IMR-90 (cell line): ENCODE measurements around the gene TLDC2. TPM values are rescaled to one million over a fixed set of nuclear protein-coding genes. Genes with fewer than 3 reads are reported as not detected.
A peak's percentile ranks its signal among the peaks of the same experiment; 100 is the strongest.

Experiments
- ATAC-seq: fragments of 200-7000 bp; cut with Tn5 transposase; 2 replicates; pipeline ENCODE4 v1.9.1; 2020; ENCODE audit warnings: low read depth, mild to moderate bottlenecking, moderate library complexity
- BruUV-seq: library from RNA; stranded (reverse); fragments of 400-500 nt; replicated peaks from 2 replicates; lab custom pipeline; 2021; lab: Mats Ljungman, UMichigan
- CTCF ChIA-PET: fragments of 300-600 bp; formaldehyde crosslinking; extraction: SDS; loops from one replicate; lab custom pipeline; 2021; ENCODE audit warnings: antibody characterized with exemption; lab: Yijun Ruan, JAX
- POLR2A ChIA-PET: fragments of 300-600 bp; sonication (Branson Sonifier 250); formaldehyde crosslinking; loops from one replicate; lab custom pipeline; 2022; ENCODE audit warnings: antibody characterized with exemption; ENCODE audit not compliant: unreplicated experiment; lab: Charles Lee
- DNase-seq: peaks from one replicate; pipeline ENCODE4 v3.0.0; 2013
- H2AFZ ChIP-seq: replicated peaks from 2 replicates; pipeline ENCODE3; 2013; ENCODE audit warnings: low read length, mild to moderate bottlenecking; ENCODE audit not compliant: poor library complexity
- H2AK5ac ChIP-seq: 2 replicates; pipeline ENCODE4 v1.6.1; 2013; ENCODE audit warnings: low read depth, low read length, inconsistent platforms
- H2AK9ac ChIP-seq: replicated peaks from 2 replicates; pipeline ENCODE3; 2013; ENCODE audit warnings: mild to moderate bottlenecking, low read depth, low read length, moderate library complexity; ENCODE audit not compliant: poor library complexity
- H2BK120ac ChIP-seq: 2 replicates; pipeline ENCODE4 v1.6.1; 2013; ENCODE audit warnings: low read depth, low read length, inconsistent platforms
- H2BK15ac ChIP-seq: 3 replicates; pipeline ENCODE4 v1.6.1; 2013; ENCODE audit warnings: low read depth, low read length, inconsistent platforms
- H2BK20ac ChIP-seq: 2 replicates; pipeline ENCODE4 v1.6.1; 2013; ENCODE audit warnings: low read depth, mild to moderate bottlenecking, inconsistent platforms, low read length, moderate library complexity
- H2BK5ac ChIP-seq: 2 replicates; pipeline ENCODE4 v1.6.1; 2013; ENCODE audit warnings: mild to moderate bottlenecking, low read depth, low read length, inconsistent platforms; ENCODE audit not compliant: poor library complexity, severe bottlenecking
- H3K14ac ChIP-seq: replicated peaks from 2 replicates; pipeline ENCODE4 v1.6.1; 2013; ENCODE audit warnings: low read depth, low read length, inconsistent platforms
- H3K18ac ChIP-seq: 2 replicates; pipeline ENCODE4 v1.6.1; 2013; ENCODE audit warnings: low read depth, low read length, control low read depth
- H3K23ac ChIP-seq: 2 replicates; pipeline ENCODE4 v1.6.1; 2013; ENCODE audit warnings: low read depth, low read length, inconsistent platforms
- H3K27ac ChIP-seq: 2 replicates; pipeline ENCODE4 v1.5.1; 2013; ENCODE audit warnings: mild to moderate bottlenecking, control low read depth, low read length; ENCODE audit not compliant: insufficient read depth
- H3K27me3 ChIP-seq: 2 replicates; pipeline ENCODE4 v1.6.1; 2013; ENCODE audit warnings: low read length; ENCODE audit not compliant: control insufficient read depth, insufficient read depth
- H3K36me3 ChIP-seq: 2 replicates; pipeline ENCODE4 v1.6.1; 2013; ENCODE audit warnings: low read length, mixed read lengths; ENCODE audit not compliant: control insufficient read depth, insufficient read depth
- H3K4ac ChIP-seq: 2 replicates; pipeline ENCODE4 v1.6.1; 2013; ENCODE audit warnings: low read depth, low read length, inconsistent platforms
- H3K4me1 ChIP-seq: 2 replicates; pipeline ENCODE4 v1.6.1; 2013; ENCODE audit warnings: low read length, mixed read lengths; ENCODE audit not compliant: control insufficient read depth, insufficient read depth
- H3K4me2 ChIP-seq: 2 replicates; pipeline ENCODE4 v1.6.1; 2013; ENCODE audit warnings: low read depth, mild to moderate bottlenecking, control low read depth, low read length, moderate library complexity
- H3K4me3 ChIP-seq: 2 replicates; pipeline ENCODE4 v1.5.1; 2013; ENCODE audit warnings: low read depth, mild to moderate bottlenecking, control low read depth, low read length, moderate library complexity; ENCODE audit not compliant: insufficient read depth
- H3K56ac ChIP-seq: 2 replicates; pipeline ENCODE4 v1.6.1; 2013; ENCODE audit warnings: low read length, inconsistent platforms; ENCODE audit not compliant: insufficient read depth; ENCODE audit errors: extremely low read depth
- H3K79me1 ChIP-seq, 2 experiments: 2 replicates each; pipeline ENCODE4 v1.6.1; 2013; ENCODE audit warnings: low read length in 2 of 2, inconsistent platforms in 1 of 2, low read depth in 1 of 2
- H3K9ac ChIP-seq: 2 replicates; pipeline ENCODE4 v1.6.1; 2013; ENCODE audit warnings: low read depth, low read length, control low read depth
- H3K9me1 ChIP-seq: 2 replicates; pipeline ENCODE4 v1.6.1; 2013; ENCODE audit warnings: low read length, inconsistent platforms; ENCODE audit not compliant: insufficient read depth
- H3K9me3 ChIP-seq: 2 replicates; pipeline ENCODE4 v1.6.1; 2013; ENCODE audit warnings: low read length; ENCODE audit not compliant: control insufficient read depth, insufficient read depth
- H4K20me1 ChIP-seq: 2 replicates; pipeline ENCODE4 v1.6.1; 2013; ENCODE audit warnings: low read length, inconsistent platforms; ENCODE audit not compliant: insufficient read depth
- H4K5ac ChIP-seq: 2 replicates; pipeline ENCODE4 v1.6.1; 2013; ENCODE audit warnings: mild to moderate bottlenecking, low read depth, low read length, control low read depth
- H4K8ac ChIP-seq, 2 experiments: 2 replicates each; pipeline ENCODE4 v1.6.1; 2013; ENCODE audit warnings: low read depth in 2 of 2, low read length in 2 of 2, control low read depth in 1 of 2, inconsistent platforms in 1 of 2
- H4K91ac ChIP-seq: 2 replicates; pipeline ENCODE4 v1.6.1; 2013; ENCODE audit warnings: low read depth, low read length, inconsistent platforms; ENCODE audit not compliant: insufficient read depth
- BHLHE40 ChIP-seq: fragments of 150-350 bp; IDR thresholded peaks from 2 replicates; pipeline ENCODE4 v1.6.1; 2016; ENCODE audit warnings: mild to moderate bottlenecking, low read depth, low read length
- CEBPB ChIP-seq: IDR thresholded peaks from 2 replicates; pipeline ENCODE4 v1.6.1; 2012; ENCODE audit warnings: low read depth, low read length, improper control_type of control experiment
- CHD1 ChIP-seq: IDR thresholded peaks from 2 replicates; pipeline ENCODE4 v1.6.1; 2012; ENCODE audit warnings: low read depth, low read length, improper control_type of control experiment
- FOS ChIP-seq: fragments of 150-350 bp; IDR thresholded peaks from 2 replicates; pipeline ENCODE4 v1.6.1; 2016; ENCODE audit warnings: low read depth, low read length
- MAFK ChIP-seq: IDR thresholded peaks from 2 replicates; pipeline ENCODE4 v1.6.1; 2012; ENCODE audit warnings: low read depth, low read length, improper control_type of control experiment
- MAZ ChIP-seq: IDR thresholded peaks from 2 replicates; pipeline ENCODE4 v1.6.1; 2012; ENCODE audit warnings: low read depth, mild to moderate bottlenecking, low read length, improper control_type of control experiment, moderate library complexity, borderline replicate concordance
- MXI1 ChIP-seq: IDR thresholded peaks from 2 replicates; pipeline ENCODE4 v1.6.1; 2012; ENCODE audit warnings: low read depth, mild to moderate bottlenecking, low read length, moderate library complexity, borderline replicate concordance
- NFE2L2 ChIP-seq: fragments of 150-350 bp; IDR thresholded peaks from 2 replicates; pipeline ENCODE4 v1.6.1; 2016; ENCODE audit warnings: low read depth, mild to moderate bottlenecking, low read length
- POLR2A ChIP-seq: IDR thresholded peaks from 2 replicates; pipeline ENCODE4 v1.6.1; 2012; ENCODE audit warnings: mild to moderate bottlenecking, low read depth, low read length
- RAD21 ChIP-seq: IDR thresholded peaks from 2 replicates; pipeline ENCODE4 v1.6.1; 2012; ENCODE audit warnings: low read length, improper control_type of control experiment
- RCOR1 ChIP-seq: IDR thresholded peaks from 2 replicates; pipeline ENCODE4 v1.6.1; 2012; ENCODE audit warnings: mild to moderate bottlenecking, low read length, improper control_type of control experiment; ENCODE audit not compliant: insufficient replicate concordance
- RFX5 ChIP-seq: IDR thresholded peaks from 2 replicates; pipeline ENCODE4 v1.8.0; 2012; ENCODE audit warnings: low read depth, mild to moderate bottlenecking, low read length, moderate library complexity
- SMC3 ChIP-seq: fragments of 150-350 bp; IDR thresholded peaks from 2 replicates; pipeline ENCODE4 v1.6.1; 2016; ENCODE audit warnings: low read depth, mild to moderate bottlenecking, antibody characterized with exemption, low read length, moderate library complexity
- USF2 ChIP-seq: fragments of 150-350 bp; IDR thresholded peaks from 2 replicates; pipeline ENCODE4 v1.6.1; 2017; ENCODE audit warnings: mild to moderate bottlenecking, antibody characterized with exemption, low read length, low read depth
- WGBS, 2 experiments: methylation state at CpG; one replicate each; pipeline versions ENCODE4 v1.1.5 to v1.1.7; 2013; ENCODE audit warnings: missing lambda C conversion rate in 2 of 2; ENCODE audit not compliant: insufficient read length in 1 of 2; ENCODE audit errors: extremely low coverage in 2 of 2; 5-methylcytosine and 5-hydroxymethylcytosine counted together
- dilution Hi-C: fragments of 300-500 bp; cut with HindIII; formaldehyde crosslinking; loops from one replicate; pipeline ENCODE4 v1.14.3; 2018; ENCODE audit warnings: low sequenced_read_pairs; ENCODE audit not compliant: unreplicated experiment
- in situ Hi-C: fragments of 300-500 bp; cut with MboI; formaldehyde crosslinking; loops from 3 replicates; pipeline ENCODE4 v1.14.3; 2019; ENCODE audit warnings: low sequenced_read_pairs, inconsistent platforms, mixed read lengths
- intact Hi-C: fragments of 100-400 bp; cut with micrococcal nuclease; formaldehyde crosslinking; loops from 2 replicates; pipeline ENCODE4 v1.10.0; 2022
- polyA plus RNA-seq, 3 experiments: library from polyadenylated mRNA; depleted of rRNA; stranded (reverse); fragments of >200 nt; gene quantifications; 2 replicates each; pipeline ENCODE4 v1.2.3, GENCODE V29; 2012; ENCODE audit warnings: low replicate concordance in 1 of 3
- total RNA-seq: library from RNA; depleted of rRNA; stranded (reverse); fragments of >200 nt; gene quantifications from 2 replicates; pipeline ENCODE4 v1.2.3, GENCODE V29; 2012
- TF ChIP-seq, protein P1 (sequence below): fragments of 150-350 bp; IDR thresholded peaks from 2 replicates; pipeline ENCODE4 v1.6.1; 2016; ENCODE audit warnings: low read depth, mild to moderate bottlenecking, low read length, moderate library complexity, borderline replicate concordance
- TF ChIP-seq, protein P2 (sequence below): conservative IDR thresholded peaks from 2 replicates; pipeline ENCODE4 v1.5.1; 2012; ENCODE audit warnings: mild to moderate bottlenecking, low read depth, low read length, improper control_type of control experiment

TLDC2 gene
- total and polyA plus RNA-seq, 2 of the 4 experiments (the other 2 are of a cell fraction) = 0.18 to 0.19 TPM

DNA sequence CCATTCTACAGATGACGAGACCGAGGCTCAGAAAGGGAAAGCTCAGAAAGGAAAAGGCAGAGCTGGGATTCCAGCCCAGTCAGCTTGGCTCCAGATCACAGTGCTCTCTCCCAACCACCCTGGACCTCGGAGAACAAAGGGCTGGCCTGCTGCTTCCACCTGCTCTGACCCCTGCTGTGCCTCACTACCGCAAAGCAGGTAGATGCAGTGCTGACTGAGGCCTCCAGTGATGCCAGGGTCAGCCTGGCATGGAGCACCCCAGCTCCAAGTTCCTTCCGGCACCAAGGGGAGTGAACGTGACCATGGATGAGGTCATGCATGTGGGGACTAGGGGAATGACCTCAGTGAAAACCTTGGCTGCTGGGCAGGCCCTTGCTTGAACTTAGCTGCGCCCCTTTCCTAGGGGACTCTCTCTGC lies 20.7 kb upstream of the TLDC2 start:
- DNase-seq (no peak), ATAC-seq (no peak)
- H2AK9ac ChIP-seq = peak overlapping the region; percentile 80
- no peak overlapping the region for H4K5ac ChIP-seq
- no peak overlapping the region for H3K18ac ChIP-seq
- H3K27ac ChIP-seq = no peak overlapping the region
- dilution Hi-C loops = no loop called here
- H2BK120ac ChIP-seq = peak overlapping the region; percentile 3; the same call in 1 of the 2 replicates
- peak overlapping the region; percentile 32 for H2BK5ac ChIP-seq
- H3K9me3 ChIP-seq = peaks cover 3% of the 10 kb centered on the region
- no peak overlapping the region for H3K4me2 ChIP-seq
- TF ChIP-seq, protein P1, sequence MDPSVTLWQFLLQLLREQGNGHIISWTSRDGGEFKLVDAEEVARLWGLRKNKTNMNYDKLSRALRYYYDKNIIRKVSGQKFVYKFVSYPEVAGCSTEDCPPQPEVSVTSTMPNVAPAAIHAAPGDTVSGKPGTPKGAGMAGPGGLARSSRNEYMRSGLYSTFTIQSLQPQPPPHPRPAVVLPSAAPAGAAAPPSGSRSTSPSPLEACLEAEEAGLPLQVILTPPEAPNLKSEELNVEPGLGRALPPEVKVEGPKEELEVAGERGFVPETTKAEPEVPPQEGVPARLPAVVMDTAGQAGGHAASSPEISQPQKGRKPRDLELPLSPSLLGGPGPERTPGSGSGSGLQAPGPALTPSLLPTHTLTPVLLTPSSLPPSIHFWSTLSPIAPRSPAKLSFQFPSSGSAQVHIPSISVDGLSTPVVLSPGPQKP = no peak
- TF ChIP-seq, protein P2, sequence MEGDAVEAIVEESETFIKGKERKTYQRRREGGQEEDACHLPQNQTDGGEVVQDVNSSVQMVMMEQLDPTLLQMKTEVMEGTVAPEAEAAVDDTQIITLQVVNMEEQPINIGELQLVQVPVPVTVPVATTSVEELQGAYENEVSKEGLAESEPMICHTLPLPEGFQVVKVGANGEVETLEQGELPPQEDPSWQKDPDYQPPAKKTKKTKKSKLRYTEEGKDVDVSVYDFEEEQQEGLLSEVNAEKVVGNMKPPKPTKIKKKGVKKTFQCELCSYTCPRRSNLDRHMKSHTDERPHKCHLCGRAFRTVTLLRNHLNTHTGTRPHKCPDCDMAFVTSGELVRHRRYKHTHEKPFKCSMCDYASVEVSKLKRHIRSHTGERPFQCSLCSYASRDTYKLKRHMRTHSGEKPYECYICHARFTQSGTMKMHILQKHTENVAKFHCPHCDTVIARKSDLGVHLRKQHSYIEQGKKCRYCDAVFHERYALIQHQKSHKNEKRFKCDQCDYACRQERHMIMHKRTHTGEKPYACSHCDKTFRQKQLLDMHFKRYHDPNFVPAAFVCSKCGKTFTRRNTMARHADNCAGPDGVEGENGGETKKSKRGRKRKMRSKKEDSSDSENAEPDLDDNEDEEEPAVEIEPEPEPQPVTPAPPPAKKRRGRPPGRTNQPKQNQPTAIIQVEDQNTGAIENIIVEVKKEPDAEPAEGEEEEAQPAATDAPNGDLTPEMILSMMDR = no peak
- no peak for TF ChIP-seq RAD21
- TF ChIP-seq SMC3 = no peak
- TF ChIP-seq MAZ = no peak
- TF ChIP-seq MXI1 = no peak
- no peak for TF ChIP-seq FOS
- no peak for TF ChIP-seq MAFK
- no peak for TF ChIP-seq CHD1
- TF ChIP-seq USF2 = no peak
- TF ChIP-seq RFX5 = no peak
- TF ChIP-seq RCOR1 = no peak
- no peak for TF ChIP-seq BHLHE40
- TF ChIP-seq NFE2L2 = no peak
- no peak for TF ChIP-seq POLR2A
- TF ChIP-seq CEBPB = no peak
- 100% methylated on average over 1 of the region's 7 CpGs; no CpG with 5 or more reads in 1 of the 2 experiments for WGBS, 2 experiments
- no peak overlapping the region for H2AFZ ChIP-seq
- H4K91ac ChIP-seq = no peak overlapping the region; the same call in none of the 2 replicates
- peak overlapping the region; percentile 66 for H3K14ac ChIP-seq
- H3K23ac ChIP-seq = no peak overlapping the region
- H3K4ac ChIP-seq = peak overlapping the region; percentile 34; the same call in 1 of the 2 replicates
- in situ Hi-C loops = no loop called here
- no TSS peak for BruUV-seq
- H3K27me3 ChIP-seq = no peaks in the 10 kb centered on the region
- H3K56ac ChIP-seq = no peak overlapping the region
- H3K4me3 ChIP-seq = no peak overlapping the region
- H3K4me1 ChIP-seq = peaks cover 43% of the 10 kb centered on the region
- ChIA-PET CTCF (interaction anchor here (0.5 to 1.6 kb wide), 3 partner anchors 19 to 1416 kb away, joined by 3 to 5 read pairs (median 4); no protein-coding TSS in a partner anchor), POLR2A (no interaction called here)
- H4K8ac ChIP-seq = peak overlapping the region in 1 of 2 experiments; percentile 60; a peak in 2 of 4 replicates
- H2BK15ac ChIP-seq = no peak overlapping the region
- H2AK5ac ChIP-seq = peak overlapping the region; percentile 66; the same call in 1 of the 2 replicates
- H4K20me1 ChIP-seq = peaks cover 62% of the 10 kb centered on the region
- H3K36me3 ChIP-seq = peaks cover 17% of the 10 kb centered on the region; the same call in 1 of the 2 replicates
- H3K9me1 ChIP-seq = peaks cover 47% of the 10 kb centered on the region
- no peak overlapping the region for H3K9ac ChIP-seq
- peaks cover 21 to 89% of the 10 kb centered on the region in 2 experiments for H3K79me1 ChIP-seq
- intact Hi-C loops = no loop called here
- H2BK20ac ChIP-seq = no peak overlapping the region
